ENCODE data around the gene NFIL3.
A peak's percentile ranks its signal among the peaks of the same experiment; 100 is the strongest.
"Not testable (repeated sequence)": the region's sequence is repeated elsewhere in the genome, so short reads cannot be mapped to it uniquely, and the experiment has no call there.

The NFIL3 gene

GRCh38 chr9:91395106-91395552 is 28.5 kb downstream of the NFIL3 start:
- DNase-seq (ENCODE audit: low spot score): peak; percentile 32

- DNase-seq (ENCODE audit: low spot score): no peak
Observed at GRCh38 chr9:91393826-91394225, 29.8 kb downstream of the NFIL3 start.

- DNase-seq (ENCODE audit: low spot score): no peak
Observed at GRCh38 chr9:91392435-91392834, 31.2 kb downstream of the NFIL3 start.

- DNase-seq (ENCODE audit: low spot score): no peak
Observed at GRCh38 chr9:91391818-91392217, 31.8 kb downstream of the NFIL3 start.

- DNase-seq (ENCODE audit: low spot score): peak; percentile 28
Observed at GRCh38 chr9:91391412-91391811, 32.2 kb downstream of the NFIL3 start.

GRCh38 chr9:91389686-91390085 is 33.9 kb downstream of the NFIL3 start:
- not testable (repeated sequence) for DNase-seq (ENCODE audit: low spot score)

GRCh38 chr9:91386765-91387164 is 36.9 kb downstream of the NFIL3 start:
- no peak for DNase-seq (ENCODE audit: low spot score)

- DNase-seq (ENCODE audit: low spot score): no peak
Observed at GRCh38 chr9:91384954-91385353, 38.7 kb downstream of the NFIL3 start.

- DNase-seq (ENCODE audit: low spot score): no peak
Observed at GRCh38 chr9:91383577-91383976, 40.1 kb downstream of the NFIL3 start.

GRCh38 chr9:91382298-91382697 is 41.3 kb downstream of the NFIL3 start:
- DNase-seq (ENCODE audit: low spot score): no peak

GRCh38 chr9:91379426-91379825 is 44.2 kb downstream of the NFIL3 start:
- DNase-seq (ENCODE audit: low spot score): no peak

- DNase-seq (ENCODE audit: low spot score): peak; percentile 33
Observed at GRCh38 chr9:91378695-91379127, 44.9 kb downstream of the NFIL3 start.

- not testable (repeated sequence) for DNase-seq (ENCODE audit: low spot score)
Observed at GRCh38 chr9:91378054-91378453, 45.6 kb downstream of the NFIL3 start.

GRCh38 chr9:91376239-91376638 is 47.4 kb downstream of the NFIL3 start:
- no peak for DNase-seq (ENCODE audit: low spot score)

- peak; percentile 43 for DNase-seq (ENCODE audit: low spot score)
Observed at GRCh38 chr9:91374939-91375338, 48.7 kb downstream of the NFIL3 start.

- DNase-seq (ENCODE audit: low spot score): no peak
Observed at GRCh38 chr9:91371894-91372293, 51.7 kb downstream of the NFIL3 start.

- DNase-seq (ENCODE audit: low spot score): not testable (repeated sequence)
Observed at GRCh38 chr9:91370006-91370405, 53.6 kb downstream of the NFIL3 start.

- no peak for DNase-seq (ENCODE audit: low spot score)
Observed at GRCh38 chr9:91364702-91365101, 58.9 kb downstream of the NFIL3 start.

- DNase-seq (ENCODE audit: low spot score): no peak
Observed at GRCh38 chr9:91364005-91364404, 59.6 kb downstream of the NFIL3 start.

GRCh38 chr9:91362051-91362611 is 61.5 kb downstream of the NFIL3 start:
- DNase-seq (ENCODE audit: low spot score): no peak

- peak; percentile 100 for DNase-seq (ENCODE audit: low spot score)
Observed at GRCh38 chr9:91361291-91362050, 62.2 kb downstream of the NFIL3 start, which contains the start of gene AUH. Gene AUH (minus strand): TSS chr9:91361918. CDS start chr9:91361889, 29 bp downstream.

GRCh38 chr9:91360551-91361290 is 62.9 kb downstream of the NFIL3 start:
- DNase-seq (ENCODE audit: low spot score): no peak
